Esophagus muscularis mucosa (tissue), 4 donors: Measurements from ENCODE around the gene GPSM1.

Experiments used
- EP300 ChIP-seq: sonication (generic); formaldehyde crosslinking; IDR thresholded peaks from one replicate; pipeline ENCODE4 v1.6.1; 2017; ENCODE audit warnings: antibody characterized with exemption
- POLR2A ChIP-seq: fragments of 450-650 bp; IDR thresholded peaks from one replicate; pipeline ENCODE4 v1.6.1; 2017; ENCODE audit warnings: antibody characterized with exemption, moderate library complexity, mild to moderate bottlenecking, low read depth
- TF ChIP-seq, protein P1 (sequence below), 3 experiments: fragments of 200-600 bp in 2 of 3; fragments of 450-650 bp in 1 of 3; sonication (generic) in 2 of 3; IDR thresholded peaks; one replicate each; pipeline ENCODE4 v1.5.1; 2017 to 2019; ENCODE audit warnings: antibody characterized with exemption in 3 of 3, mild to moderate bottlenecking in 2 of 3, moderate library complexity in 1 of 3

DNA sequence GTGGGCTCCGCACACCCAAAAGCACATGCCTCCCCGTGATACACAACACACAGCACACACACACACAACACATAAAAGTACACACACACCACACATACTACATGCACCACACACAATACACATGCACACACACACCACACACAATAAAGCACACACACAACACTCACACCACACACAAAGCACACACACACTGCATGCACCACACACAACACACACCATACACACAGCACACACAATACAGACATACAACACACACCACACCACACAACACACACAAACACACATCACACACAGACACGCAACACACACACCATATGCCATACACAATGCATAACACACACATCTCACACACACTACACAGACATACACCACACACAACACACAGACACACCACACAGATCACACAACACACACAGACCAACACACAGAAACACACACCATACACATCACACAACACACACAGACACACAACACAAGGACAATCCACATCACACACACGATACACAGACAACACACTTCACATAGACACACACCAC, 20.1 kb upstream of the GPSM1 start:
- TF ChIP-seq, protein P1, sequence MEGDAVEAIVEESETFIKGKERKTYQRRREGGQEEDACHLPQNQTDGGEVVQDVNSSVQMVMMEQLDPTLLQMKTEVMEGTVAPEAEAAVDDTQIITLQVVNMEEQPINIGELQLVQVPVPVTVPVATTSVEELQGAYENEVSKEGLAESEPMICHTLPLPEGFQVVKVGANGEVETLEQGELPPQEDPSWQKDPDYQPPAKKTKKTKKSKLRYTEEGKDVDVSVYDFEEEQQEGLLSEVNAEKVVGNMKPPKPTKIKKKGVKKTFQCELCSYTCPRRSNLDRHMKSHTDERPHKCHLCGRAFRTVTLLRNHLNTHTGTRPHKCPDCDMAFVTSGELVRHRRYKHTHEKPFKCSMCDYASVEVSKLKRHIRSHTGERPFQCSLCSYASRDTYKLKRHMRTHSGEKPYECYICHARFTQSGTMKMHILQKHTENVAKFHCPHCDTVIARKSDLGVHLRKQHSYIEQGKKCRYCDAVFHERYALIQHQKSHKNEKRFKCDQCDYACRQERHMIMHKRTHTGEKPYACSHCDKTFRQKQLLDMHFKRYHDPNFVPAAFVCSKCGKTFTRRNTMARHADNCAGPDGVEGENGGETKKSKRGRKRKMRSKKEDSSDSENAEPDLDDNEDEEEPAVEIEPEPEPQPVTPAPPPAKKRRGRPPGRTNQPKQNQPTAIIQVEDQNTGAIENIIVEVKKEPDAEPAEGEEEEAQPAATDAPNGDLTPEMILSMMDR (IDR thresholded peaks at IDR 0.05) = no peak
- TF ChIP-seq EP300 = no peak
- no peak for TF ChIP-seq POLR2A
